WERI-Rb-1 (cell line): ENCODE data around the gene DERL2.
"Not testable (repeated sequence)": the region's sequence is repeated elsewhere in the genome, so short reads cannot be mapped to it uniquely, and the experiment has no call there.

Experiments
- DNase-seq: peaks from one replicate; pipeline ENCODE4 v3.0.0-alpha.2; 2020
- H3K27ac ChIP-seq: fragments of 250-450 bp; sonication (Bioruptor Pico); 2 replicates; pipeline ENCODE4 v1.5.1; 2020; ENCODE audit warnings: mild to moderate bottlenecking, moderate library complexity
- H3K27me3 ChIP-seq: fragments of 250-450 bp; sonication (Bioruptor Pico); 2 replicates; pipeline ENCODE4 v1.5.1; 2021; ENCODE audit warnings: mild to moderate bottlenecking, low read depth, moderate library complexity; ENCODE audit not compliant: insufficient read depth, severe bottlenecking
- H3K36me3 ChIP-seq: fragments of 250-450 bp; sonication (Bioruptor Pico); 2 replicates; pipeline ENCODE4 v1.5.1; 2020; ENCODE audit warnings: mild to moderate bottlenecking, moderate library complexity
- H3K4me3 ChIP-seq: 2 replicates; pipeline ENCODE4 v1.5.1; 2011; ENCODE audit warnings: low read depth, mild to moderate bottlenecking, control low read depth, low read length
- H3K9me3 ChIP-seq: fragments of 250-450 bp; sonication (Bioruptor Pico); 2 replicates; pipeline ENCODE4 v1.5.1; 2021; ENCODE audit warnings: mild to moderate bottlenecking, moderate library complexity; ENCODE audit not compliant: severe bottlenecking
- CTCF ChIP-seq: IDR thresholded peaks from 2 replicates; pipeline ENCODE4 v1.5.1; 2011; ENCODE audit warnings: low read depth, mild to moderate bottlenecking, control low read depth, inconsistent platforms, low read length

Gene DERL2

GRCh38 chr17:5439446-5439764 is 46.6 kb downstream of the DERL2 start:
- no peaks in the 10 kb centered on the region for H3K9me3 ChIP-seq
- DNase-seq, result no peak
- peak overlapping the region; percentile 52 for H3K27ac ChIP-seq
- H3K27me3 ChIP-seq, result no peaks in the 10 kb centered on the region
- H3K4me3 ChIP-seq, result no peak overlapping the region; the same call in 1 of the 2 replicates
- H3K36me3 ChIP-seq, result peaks cover 50% of the 10 kb centered on the region
- no peak for TF ChIP-seq CTCF

GRCh38 chr17:5438716-5439445 is 47.1 kb downstream of the DERL2 start, which contains the start of gene C1QBP:
Gene C1QBP (minus strand): TSS chr17:5439155. CDS start chr17:5439073, 82 bp downstream.
- H3K36me3 ChIP-seq, result peaks cover 50% of the 10 kb centered on the region
- H3K9me3 ChIP-seq, result no peaks in the 10 kb centered on the region
- peak within 1 kb of the TSS; percentile 70 for H3K4me3 ChIP-seq
- TF ChIP-seq CTCF, result peak; percentile 94
- peak; percentile 93 for DNase-seq
- no peaks in the 10 kb centered on the region for H3K27me3 ChIP-seq
- peak within 1 kb of the TSS; percentile 76 for H3K27ac ChIP-seq

DNA sequence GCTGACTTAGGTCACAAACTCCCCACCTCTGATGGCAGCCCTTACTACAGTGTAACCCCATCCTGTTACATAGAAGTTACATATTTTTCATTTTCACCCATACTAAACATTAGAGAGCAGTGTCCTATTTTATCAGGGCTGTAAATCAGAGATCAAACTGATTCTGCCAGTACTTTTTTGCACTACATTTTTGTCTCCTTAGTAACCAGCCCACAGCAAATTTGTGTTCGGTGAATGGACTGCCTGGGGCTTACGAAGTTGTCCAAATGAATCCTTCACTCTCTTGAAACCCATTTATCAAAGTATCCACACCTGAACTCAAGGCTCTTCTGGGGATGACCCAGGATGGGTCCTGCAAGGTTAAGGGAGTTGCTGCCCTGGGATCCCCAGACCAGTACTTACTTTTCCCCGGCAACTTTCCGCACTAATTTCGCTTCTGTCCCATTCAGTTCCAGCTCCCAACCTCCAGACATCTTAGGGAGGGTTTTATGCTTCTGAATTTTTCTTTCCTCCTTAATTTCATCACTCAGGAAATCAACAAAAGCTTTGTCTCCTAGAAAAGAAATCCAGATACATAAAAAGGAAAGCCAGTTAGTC is 48.2 kb downstream of the DERL2 start:
- peak overlapping the region; percentile 70 for H3K4me3 ChIP-seq
- TF ChIP-seq CTCF, result no peak
- DNase-seq, result no peak

GRCh38 chr17:5435781-5436315 is 50.1 kb downstream of the DERL2 start:
- DNase-seq, H3K9me3 ChIP-seq, H3K4me3 ChIP-seq, H3K27me3 ChIP-seq: not testable (repeated sequence)
- Histone ChIP-seq H3K27ac (peak overlapping the region; percentile 72), H3K36me3 (peaks cover 69% of the 10 kb centered on the region)

More for the DNA sequence above, 48.2 kb downstream of the DERL2 start:
- Histone ChIP-seq H3K36me3 (peaks cover 54% of the 10 kb centered on the region), H3K27me3 (no peaks in the 10 kb centered on the region), H3K9me3 (no peaks in the 10 kb centered on the region), H3K27ac (peak overlapping the region; percentile 76)

- peak overlapping the region; percentile 72 for H3K27ac ChIP-seq
- peak; percentile 19 for DNase-seq
- H3K36me3 ChIP-seq, result peaks cover 78% of the 10 kb centered on the region
Measured at GRCh38 chr17:5434984-5435383, 51.0 kb downstream of the DERL2 start.

More at GRCh38 chr17:5434984-5435383, 51.0 kb downstream of the DERL2 start:
- TF ChIP-seq CTCF, result no peak
- no peaks in the 10 kb centered on the region for H3K9me3 ChIP-seq
- H3K27me3 ChIP-seq, result no peaks in the 10 kb centered on the region
- H3K4me3 ChIP-seq, result no peak overlapping the region
